Measurements from ENCODE around the gene CFAP53.

DNA sequence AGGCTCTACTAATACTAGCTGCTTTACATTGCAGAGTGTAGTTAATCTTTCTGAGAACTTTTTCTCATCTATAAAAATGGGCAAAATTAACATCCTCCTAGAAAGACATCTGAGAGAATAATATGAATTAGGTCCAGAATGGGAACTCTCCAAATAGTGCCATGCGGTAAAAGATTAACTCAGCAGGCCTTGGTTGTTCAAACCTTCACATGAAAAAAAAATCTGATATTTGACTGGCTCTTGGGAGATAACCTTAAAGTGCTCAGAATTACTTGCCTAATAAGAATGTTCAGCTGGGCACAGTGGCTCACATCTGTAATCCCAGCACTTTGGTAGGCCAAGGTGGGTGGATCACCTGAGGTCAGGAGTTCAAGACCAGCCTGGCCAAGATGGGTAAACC is 26.7 kb upstream of the CFAP53 start:
- TF ChIP-seq CTCF (IDR thresholded peaks at IDR 0.05) (no peak), POLR2A (IDR thresholded peaks at IDR 0.05; ENCODE audit: low read length) (no peak), SMC3 (IDR thresholded peaks at IDR 0.05) (no peak), MAX (IDR thresholded peaks at IDR 0.05) (no peak), EP300 (IDR thresholded peaks at IDR 0.05) (no peak), CEBPB (IDR thresholded peaks at IDR 0.05) (no peak), NFE2L2 (conservative IDR thresholded peaks at IDR 0.05; ENCODE audit: low read length) (no peak), RNF2 (IDR thresholded peaks at IDR 0.05; ENCODE audit: borderline replicate concordance, low read depth) (no peak), ZFP36 (IDR thresholded peaks at IDR 0.05; ENCODE audit: borderline replicate concordance, partially characterized antibody) (no peak)
